Activated T-helper 1 cell treated with anti-CD3 and anti-CD28 coated beads, Interleukin-12 subunit alpha, Interleukin-12 subunit beta, Interleukin-2, Interleukin-4 antibody, amounts not matched to agents 30 ng/mL and 10 ng/mL and 1 ng/mL, durations not matched to agents 14 hours and 24 hours and 36 hours (primary cell): ENCODE data around the gene ANKRD37. TPM values are rescaled to one million over a fixed set of nuclear protein-coding genes. Genes with fewer than 3 reads are reported as not detected.

ENCODE experiments used
- DNase-seq: peaks from one replicate; pipeline ENCODE4 v3.0.0; 2021; ENCODE audit warnings: low spot score
- H3K27ac Mint-ChIP-seq: one replicate; pipeline ENCODE4 v1.8.0; 2021; ENCODE audit warnings: mild to moderate bottlenecking, mixed read lengths
- H3K27me3 Mint-ChIP-seq: one replicate; pipeline ENCODE4 v1.8.0; 2022; ENCODE audit warnings: mild to moderate bottlenecking, moderate library complexity, mixed read lengths; ENCODE audit not compliant: insufficient read depth
- H3K36me3 Mint-ChIP-seq: one replicate; pipeline ENCODE4 v1.8.0; 2021; ENCODE audit warnings: low read depth, mixed read lengths
- H3K4me1 Mint-ChIP-seq: one replicate; pipeline ENCODE4 v1.8.0; 2021; ENCODE audit warnings: low read depth, mixed read lengths
- H3K4me3 Mint-ChIP-seq: one replicate; pipeline ENCODE4 v1.8.0; 2021; ENCODE audit warnings: mild to moderate bottlenecking, moderate library complexity, mixed read lengths
- H3K9me3 Mint-ChIP-seq: one replicate; pipeline ENCODE4 v1.8.0; 2021; ENCODE audit warnings: mixed read lengths
- intact Hi-C: fragments of 100-400 bp; cut with micrococcal nuclease; formaldehyde crosslinking; loops from one replicate; pipeline ENCODE4 v1.15.1; 2024
- total RNA-seq: library from RNA; stranded (reverse); gene quantifications from 2 replicates; pipeline ENCODE4 v1.2.3, GENCODE V29; 2022

Gene ANKRD37
- total RNA-seq, 1 donor from 2014 or later, result 12.4 TPM

GRCh38 chr4:185363251-185363650 lies 33.4 kb upstream of the ANKRD37 start:
- Mint-ChIP-seq H3K4me3 (no peak overlapping the region), H3K36me3 (peaks cover 4% of the 10 kb centered on the region), H3K27me3 (no peaks in the 10 kb centered on the region), H3K27ac (no peak overlapping the region), H3K9me3 (no peaks in the 10 kb centered on the region), H3K4me1 (no peaks in the 10 kb centered on the region)
- intact Hi-C loops, result no loop called here
- DNase-seq, result no peak

- Mint-ChIP-seq H3K4me1 (no peaks in the 10 kb centered on the region), H3K27ac (no peak overlapping the region), H3K27me3 (no peaks in the 10 kb centered on the region), H3K4me3 (no peak overlapping the region), H3K36me3 (peaks cover 4% of the 10 kb centered on the region), H3K9me3 (no peaks in the 10 kb centered on the region)
- intact Hi-C loops, result no loop called here
- no peak for DNase-seq
Measured at GRCh38 chr4:185364886-185365285, 31.8 kb upstream of the ANKRD37 start.

- Mint-ChIP-seq H3K27ac (no peak overlapping the region), H3K9me3 (no peaks in the 10 kb centered on the region), H3K36me3 (peaks cover 8% of the 10 kb centered on the region), H3K27me3 (no peaks in the 10 kb centered on the region), H3K4me3 (no peak overlapping the region), H3K4me1 (no peaks in the 10 kb centered on the region)
- no peak for DNase-seq
- intact Hi-C loops, result no loop called here
Measured at GRCh38 chr4:185369731-185370130, 26.9 kb upstream of the ANKRD37 start.

GRCh38 chr4:185370268-185370949 lies 26.2 kb upstream of the ANKRD37 start:
- intact Hi-C loops, result no loop called here
- no peaks in the 10 kb centered on the region for H3K27me3 Mint-ChIP-seq
- no peaks in the 10 kb centered on the region for H3K9me3 Mint-ChIP-seq
- H3K4me1 Mint-ChIP-seq, result no peaks in the 10 kb centered on the region
- no peak overlapping the region for H3K4me3 Mint-ChIP-seq
- no peak for DNase-seq
- H3K36me3 Mint-ChIP-seq, result peaks cover 8% of the 10 kb centered on the region
- no peak overlapping the region for H3K27ac Mint-ChIP-seq

GRCh38 chr4:185371702-185372101 lies 24.9 kb upstream of the ANKRD37 start:
- DNase-seq, result no peak

GRCh38 chr4:185374027-185374426 lies 22.6 kb upstream of the ANKRD37 start:
- no peaks in the 10 kb centered on the region for H3K9me3 Mint-ChIP-seq
- H3K4me1 Mint-ChIP-seq, result no peaks in the 10 kb centered on the region
- H3K4me3 Mint-ChIP-seq, result no peak overlapping the region
- no peak for DNase-seq
- H3K36me3 Mint-ChIP-seq, result peaks cover 7% of the 10 kb centered on the region
- no peak overlapping the region for H3K27ac Mint-ChIP-seq
- H3K27me3 Mint-ChIP-seq, result no peaks in the 10 kb centered on the region
- intact Hi-C loops, result no loop called here

More at GRCh38 chr4:185371702-185372101, 24.9 kb upstream of the ANKRD37 start:
- no peak overlapping the region for H3K27ac Mint-ChIP-seq
- H3K4me3 Mint-ChIP-seq, result no peak overlapping the region
- H3K36me3 Mint-ChIP-seq, result peaks cover 7% of the 10 kb centered on the region
- no peaks in the 10 kb centered on the region for H3K4me1 Mint-ChIP-seq
- no peaks in the 10 kb centered on the region for H3K9me3 Mint-ChIP-seq
- intact Hi-C loops, result no loop called here
- no peaks in the 10 kb centered on the region for H3K27me3 Mint-ChIP-seq

GRCh38 chr4:185374573-185374972 lies 22.1 kb upstream of the ANKRD37 start:
- no peaks in the 10 kb centered on the region for H3K27me3 Mint-ChIP-seq
- intact Hi-C loops, result no loop called here
- no peak overlapping the region for H3K27ac Mint-ChIP-seq
- no peak overlapping the region for H3K4me3 Mint-ChIP-seq
- H3K36me3 Mint-ChIP-seq, result peaks cover 7% of the 10 kb centered on the region
- H3K4me1 Mint-ChIP-seq, result no peaks in the 10 kb centered on the region
- no peaks in the 10 kb centered on the region for H3K9me3 Mint-ChIP-seq
- no peak for DNase-seq

- peaks cover 7% of the 10 kb centered on the region for H3K36me3 Mint-ChIP-seq
- H3K27me3 Mint-ChIP-seq, result no peaks in the 10 kb centered on the region
- no peaks in the 10 kb centered on the region for H3K4me1 Mint-ChIP-seq
- no peak overlapping the region for H3K27ac Mint-ChIP-seq
- H3K9me3 Mint-ChIP-seq, result no peaks in the 10 kb centered on the region
- no peak overlapping the region for H3K4me3 Mint-ChIP-seq
- DNase-seq, result no peak
- intact Hi-C loops, result no loop called here
Measured at GRCh38 chr4:185378264-185378663, 18.4 kb upstream of the ANKRD37 start.

GRCh38 chr4:185379326-185380295 lies 17.0 kb upstream of the ANKRD37 start:
- Mint-ChIP-seq H3K27ac (no peak overlapping the region), H3K9me3 (no peaks in the 10 kb centered on the region), H3K4me1 (peaks cover 7% of the 10 kb centered on the region), H3K27me3 (no peaks in the 10 kb centered on the region), H3K4me3 (no peak overlapping the region), H3K36me3 (peaks cover 7% of the 10 kb centered on the region)
- DNase-seq, result no peak
- intact Hi-C loops, result no loop called here

- DNase-seq, result no peak
- no peaks in the 10 kb centered on the region for H3K9me3 Mint-ChIP-seq
- H3K4me3 Mint-ChIP-seq, result no peak overlapping the region
- peaks cover 9% of the 10 kb centered on the region for H3K36me3 Mint-ChIP-seq
- H3K27ac Mint-ChIP-seq, result no peak overlapping the region
- H3K4me1 Mint-ChIP-seq, result peaks cover 14% of the 10 kb centered on the region
- intact Hi-C loops, result no loop called here
- no peaks in the 10 kb centered on the region for H3K27me3 Mint-ChIP-seq
Measured at GRCh38 chr4:185380320-185380719, 16.3 kb upstream of the ANKRD37 start.

GRCh38 chr4:185381288-185382196 lies 15.1 kb upstream of the ANKRD37 start:
- H3K27ac Mint-ChIP-seq, result no peak overlapping the region
- DNase-seq, result no peak
- peaks cover 7% of the 10 kb centered on the region for H3K36me3 Mint-ChIP-seq
- no peaks in the 10 kb centered on the region for H3K27me3 Mint-ChIP-seq
- no peaks in the 10 kb centered on the region for H3K9me3 Mint-ChIP-seq
- peaks cover 22% of the 10 kb centered on the region for H3K4me1 Mint-ChIP-seq
- intact Hi-C loops, result no loop called here
- no peak overlapping the region for H3K4me3 Mint-ChIP-seq

GRCh38 chr4:185382754-185383153 lies 13.9 kb upstream of the ANKRD37 start:
- H3K4me1 Mint-ChIP-seq, result peaks cover 22% of the 10 kb centered on the region
- no peaks in the 10 kb centered on the region for H3K27me3 Mint-ChIP-seq
- H3K9me3 Mint-ChIP-seq, result no peaks in the 10 kb centered on the region
- intact Hi-C loops, result no loop called here
- no peak overlapping the region for H3K27ac Mint-ChIP-seq
- H3K4me3 Mint-ChIP-seq, result no peak overlapping the region
- no peak for DNase-seq
- peaks cover 7% of the 10 kb centered on the region for H3K36me3 Mint-ChIP-seq
